Measurements from ENCODE around the gene NXPH3.

- TF ChIP-seq, protein P1, sequence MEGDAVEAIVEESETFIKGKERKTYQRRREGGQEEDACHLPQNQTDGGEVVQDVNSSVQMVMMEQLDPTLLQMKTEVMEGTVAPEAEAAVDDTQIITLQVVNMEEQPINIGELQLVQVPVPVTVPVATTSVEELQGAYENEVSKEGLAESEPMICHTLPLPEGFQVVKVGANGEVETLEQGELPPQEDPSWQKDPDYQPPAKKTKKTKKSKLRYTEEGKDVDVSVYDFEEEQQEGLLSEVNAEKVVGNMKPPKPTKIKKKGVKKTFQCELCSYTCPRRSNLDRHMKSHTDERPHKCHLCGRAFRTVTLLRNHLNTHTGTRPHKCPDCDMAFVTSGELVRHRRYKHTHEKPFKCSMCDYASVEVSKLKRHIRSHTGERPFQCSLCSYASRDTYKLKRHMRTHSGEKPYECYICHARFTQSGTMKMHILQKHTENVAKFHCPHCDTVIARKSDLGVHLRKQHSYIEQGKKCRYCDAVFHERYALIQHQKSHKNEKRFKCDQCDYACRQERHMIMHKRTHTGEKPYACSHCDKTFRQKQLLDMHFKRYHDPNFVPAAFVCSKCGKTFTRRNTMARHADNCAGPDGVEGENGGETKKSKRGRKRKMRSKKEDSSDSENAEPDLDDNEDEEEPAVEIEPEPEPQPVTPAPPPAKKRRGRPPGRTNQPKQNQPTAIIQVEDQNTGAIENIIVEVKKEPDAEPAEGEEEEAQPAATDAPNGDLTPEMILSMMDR (IDR thresholded peaks at IDR 0.05) = no peak
- TF ChIP-seq POLR2A (IDR thresholded peaks at IDR 0.05) = no peak
Observed at GRCh38 chr17:49613182-49613800, 37.6 kb downstream of the NXPH3 start.

All from thyroid gland (tissue), 4 donors.